PC-3 (cell line): ENCODE data around the gene PSMB7.

Source experiments
- CTCF ChIP-seq: fragments of 300-600 bp; sonication (generic); conservative IDR thresholded peaks from 2 replicates; pipeline ENCODE4 v1.5.1; 2017; ENCODE audit warnings: antibody characterized with exemption, low read depth, mild to moderate bottlenecking, low read length
- EZH2 ChIP-seq: fragments of 300-600 bp; sonication (generic); IDR thresholded peaks from one replicate; pipeline ENCODE4 v1.6.1; 2017; ENCODE audit warnings: antibody characterized with exemption, mild to moderate bottlenecking, low read length; ENCODE audit not compliant: unreplicated experiment

DNA sequence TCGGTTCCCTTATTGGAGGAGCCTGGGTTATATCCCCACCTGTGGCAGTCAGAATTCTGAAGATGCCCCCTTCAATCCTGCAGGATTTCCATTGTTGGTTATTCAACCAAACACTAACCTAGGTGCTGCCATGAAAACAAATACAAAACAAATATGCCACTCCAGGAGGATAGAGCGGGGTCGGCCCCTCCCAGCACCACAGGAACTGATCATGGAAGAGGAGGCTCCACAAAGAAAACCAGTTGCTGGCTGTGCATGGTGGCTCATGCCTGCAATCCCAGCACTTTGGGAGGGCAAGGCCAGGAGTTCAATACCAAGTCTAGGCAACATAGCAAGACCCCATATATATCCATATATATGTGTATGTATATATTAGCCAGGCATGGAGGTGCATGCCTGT is 21.8 kb upstream of the PSMB7 start:
- TF ChIP-seq CTCF (no peak), EZH2 (no peak)
